Lung (tissue), 12 donors: Measurements from ENCODE around the gene HCRTR1. TPM values are rescaled to one million over a fixed set of nuclear protein-coding genes. Genes with fewer than 3 reads are reported as not detected.

ENCODE experiments used
- ATAC-seq: fragments of 200-7000 bp; cut with Tn5 transposase; one replicate; pipeline ENCODE4 v1.9.1; 2020; ENCODE audit warnings: moderate number of reproducible peaks; ENCODE audit not compliant: insufficient read depth, low FRiP score
- DNase-seq, 3 donors: peaks; one replicate each; pipeline ENCODE4 v3.0.0-alpha.2; 2013 to 2017
- H3K27ac ChIP-seq, 2 donors: one replicate each; pipeline ENCODE4 v1.5.1; 2013; ENCODE audit warnings: mild to moderate bottlenecking in 2 of 2, moderate library complexity in 2 of 2, control low read depth in 1 of 2, inconsistent platforms in 1 of 2, low read depth in 1 of 2, low read length in 1 of 2
- H3K27me3 ChIP-seq, 3 donors: one replicate each; pipeline ENCODE4 v1.5.1; 2013; ENCODE audit warnings: low read length in 2 of 3; ENCODE audit not compliant: control insufficient read depth in 3 of 3, insufficient read depth in 3 of 3
- H3K36me3 ChIP-seq, 4 donors: one replicate each; pipeline ENCODE4 v1.5.1; 2013; ENCODE audit warnings: low read length in 4 of 4, mild to moderate bottlenecking in 1 of 4, moderate library complexity in 1 of 4; ENCODE audit not compliant: control insufficient read depth in 4 of 4, insufficient read depth in 4 of 4
- H3K4me1 ChIP-seq, 5 donors: one replicate each; pipeline ENCODE4 v1.5.1; 2013; ENCODE audit warnings: low read length in 5 of 5, mild to moderate bottlenecking in 2 of 5, moderate library complexity in 1 of 5; ENCODE audit not compliant: control insufficient read depth in 5 of 5, insufficient read depth in 5 of 5
- H3K4me3 ChIP-seq: one replicate; pipeline ENCODE4 v1.5.1; 2013; ENCODE audit warnings: mild to moderate bottlenecking, control low read depth, moderate library complexity
- H3K9ac ChIP-seq, 2 donors: one replicate each; pipeline ENCODE4 v1.5.1; 2013; ENCODE audit warnings: low read length in 2 of 2, control low read depth in 1 of 2; ENCODE audit not compliant: insufficient read depth in 1 of 2
- H3K9me3 ChIP-seq, 4 donors: one replicate each; pipeline ENCODE4 v1.5.1; 2013; ENCODE audit warnings: low read length in 3 of 4, mild to moderate bottlenecking in 1 of 4, moderate library complexity in 1 of 4; ENCODE audit not compliant: control insufficient read depth in 4 of 4, insufficient read depth in 3 of 4
- WGBS, 2 donors: extraction: QIAGEN DNeasy Blood & Tissue Kit; methylation state at CpG; one replicate each; pipeline ENCODE4 v1.1.7; 2013; 5-methylcytosine and 5-hydroxymethylcytosine counted together
- polyA plus RNA-seq, 2 donors: library from polyadenylated mRNA; stranded (reverse); fragments of 200-250 nt; gene quantifications; one replicate each; pipeline ENCODE4 v1.2.1, GENCODE V29; 2013
- total RNA-seq, 2 donors: library from RNA; depleted of rRNA in 1 of 2; stranded (reverse); fragments of >200 nt in 1 of 2; gene quantifications; one replicate each; pipeline ENCODE4 v1.2.1, GENCODE V29; 2014 to 2021
- TF ChIP-seq, protein P1 (sequence below): IDR thresholded peaks from 2 replicates; pipeline ENCODE4 v1.5.1; 2012; ENCODE audit warnings: mild to moderate bottlenecking; ENCODE audit errors: control extremely low read depth, extremely low read depth
- donor health status: control.
- donor health status: control.
- donor health status: Bipolar disorder and iron deficiency.
- donor health status: healthy.
- donor health status: DM: yes; HTN: yes; CAD: no.

HCRTR1 gene
- total and polyA plus RNA-seq, 4 donors, result 0.08 to 0.14 TPM; not detected in 2

DNA sequence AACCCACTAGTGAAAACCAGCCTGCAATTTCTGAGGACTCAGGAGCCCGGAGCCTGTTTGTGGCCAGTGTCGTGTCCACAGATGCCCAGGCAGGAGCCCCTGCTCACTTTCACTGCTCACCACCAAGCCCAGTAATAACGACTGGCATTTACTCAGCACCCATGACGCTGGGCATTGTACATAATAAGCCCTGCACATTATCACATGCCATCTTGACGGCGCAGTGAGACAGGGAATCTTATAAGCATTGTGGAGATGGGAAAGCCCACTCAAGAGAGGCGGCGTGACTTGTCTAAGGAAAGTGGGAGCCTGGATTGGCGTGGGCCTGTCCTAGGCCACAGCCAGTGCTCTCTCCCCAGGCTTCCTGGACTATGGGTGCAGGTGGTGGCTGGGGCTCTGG is 55.9 kb downstream of the HCRTR1 start:
- H3K9ac ChIP-seq, result no peak overlapping the region
- H3K27me3 ChIP-seq, result no peaks in the 10 kb centered on the region
- no peak overlapping the region for H3K27ac ChIP-seq
- H3K36me3 ChIP-seq, result peaks cover 0 to 35% (median 14%) of the 10 kb centered on the region in 4 donors
- WGBS, 2 donors, result 93 to 98% methylated on average over 9 of the region's 9 CpGs
- ATAC-seq (no peak), DNase-seq (no peak)
- H3K9me3 ChIP-seq, result no peaks in the 10 kb centered on the region
- TF ChIP-seq, protein P1, sequence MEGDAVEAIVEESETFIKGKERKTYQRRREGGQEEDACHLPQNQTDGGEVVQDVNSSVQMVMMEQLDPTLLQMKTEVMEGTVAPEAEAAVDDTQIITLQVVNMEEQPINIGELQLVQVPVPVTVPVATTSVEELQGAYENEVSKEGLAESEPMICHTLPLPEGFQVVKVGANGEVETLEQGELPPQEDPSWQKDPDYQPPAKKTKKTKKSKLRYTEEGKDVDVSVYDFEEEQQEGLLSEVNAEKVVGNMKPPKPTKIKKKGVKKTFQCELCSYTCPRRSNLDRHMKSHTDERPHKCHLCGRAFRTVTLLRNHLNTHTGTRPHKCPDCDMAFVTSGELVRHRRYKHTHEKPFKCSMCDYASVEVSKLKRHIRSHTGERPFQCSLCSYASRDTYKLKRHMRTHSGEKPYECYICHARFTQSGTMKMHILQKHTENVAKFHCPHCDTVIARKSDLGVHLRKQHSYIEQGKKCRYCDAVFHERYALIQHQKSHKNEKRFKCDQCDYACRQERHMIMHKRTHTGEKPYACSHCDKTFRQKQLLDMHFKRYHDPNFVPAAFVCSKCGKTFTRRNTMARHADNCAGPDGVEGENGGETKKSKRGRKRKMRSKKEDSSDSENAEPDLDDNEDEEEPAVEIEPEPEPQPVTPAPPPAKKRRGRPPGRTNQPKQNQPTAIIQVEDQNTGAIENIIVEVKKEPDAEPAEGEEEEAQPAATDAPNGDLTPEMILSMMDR, result no peak
- no peak overlapping the region for H3K4me3 ChIP-seq
- peaks cover 0 to 26% (median 15%) of the 10 kb centered on the region in 5 donors for H3K4me1 ChIP-seq

DNA sequence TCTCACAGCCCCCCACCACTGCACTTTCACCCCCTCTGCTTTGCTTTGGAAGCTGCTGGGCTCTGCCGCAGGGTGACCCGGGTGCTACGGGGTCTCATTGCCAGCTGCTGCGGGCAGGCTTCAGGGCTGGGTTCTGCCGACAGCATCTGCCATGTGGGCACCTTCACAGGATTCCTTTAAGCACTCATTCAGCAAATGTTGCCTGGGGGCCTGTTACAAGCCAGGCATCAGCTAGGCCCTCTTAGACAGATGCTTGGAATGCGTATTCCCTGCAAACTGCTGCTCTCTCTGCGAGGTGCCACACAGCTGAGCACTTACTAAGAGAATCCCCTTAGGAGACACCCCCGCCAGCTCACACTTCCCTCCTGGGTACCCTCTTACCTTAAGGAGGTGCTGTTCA is 57.1 kb downstream of the HCRTR1 start:
- Histone ChIP-seq H3K27me3 (no peaks in the 10 kb centered on the region), H3K9me3 (no peaks in the 10 kb centered on the region), H3K4me3 (no peak overlapping the region), H3K27ac (no peak overlapping the region), H3K36me3 (peaks cover 0 to 28% (median 13%) of the 10 kb centered on the region in 4 donors), H3K4me1 (peaks cover 0 to 23% (median 12%) of the 10 kb centered on the region in 5 donors), H3K9ac (no peak overlapping the region)
- DNase-seq (no peak), ATAC-seq (no peak)
- TF ChIP-seq, protein P1, result no peak
- 82 to 89% methylated on average over 8 of the region's 8 CpGs for WGBS, 2 donors

DNA sequence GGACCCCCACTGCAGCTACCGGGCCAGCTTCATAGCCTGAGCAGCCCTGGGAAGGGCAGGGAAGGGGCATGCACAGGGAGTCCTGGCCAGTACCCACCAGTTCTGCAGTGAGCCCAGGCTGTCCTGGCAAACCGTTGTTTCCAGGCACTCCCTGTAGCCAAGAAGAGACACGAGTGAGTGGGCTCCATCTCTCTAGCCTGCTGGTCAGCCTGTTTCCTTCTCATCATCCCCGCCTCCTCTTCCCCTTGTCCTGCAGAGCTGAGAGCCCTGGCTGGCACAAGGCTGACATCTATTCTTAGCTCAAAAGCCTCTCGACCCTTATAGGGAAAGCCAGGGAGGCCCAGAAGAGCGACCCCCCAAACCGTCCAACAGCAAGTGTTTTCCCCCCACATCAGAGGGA is 57.7 kb downstream of the HCRTR1 start:
- Histone ChIP-seq H3K27ac (no peak overlapping the region), H3K4me1 (peaks cover 0 to 17% (median 8%) of the 10 kb centered on the region in 5 donors), H3K9ac (no peak overlapping the region), H3K9me3 (no peaks in the 10 kb centered on the region), H3K4me3 (no peak overlapping the region), H3K27me3 (no peaks in the 10 kb centered on the region), H3K36me3 (peaks cover 0 to 33% (median 13%) of the 10 kb centered on the region in 4 donors)
- WGBS, 2 donors, result 70 to 79% methylated on average over 7 of the region's 7 CpGs
- TF ChIP-seq, protein P1, result no peak
- ATAC-seq (no peak), DNase-seq (no peak)

DNA sequence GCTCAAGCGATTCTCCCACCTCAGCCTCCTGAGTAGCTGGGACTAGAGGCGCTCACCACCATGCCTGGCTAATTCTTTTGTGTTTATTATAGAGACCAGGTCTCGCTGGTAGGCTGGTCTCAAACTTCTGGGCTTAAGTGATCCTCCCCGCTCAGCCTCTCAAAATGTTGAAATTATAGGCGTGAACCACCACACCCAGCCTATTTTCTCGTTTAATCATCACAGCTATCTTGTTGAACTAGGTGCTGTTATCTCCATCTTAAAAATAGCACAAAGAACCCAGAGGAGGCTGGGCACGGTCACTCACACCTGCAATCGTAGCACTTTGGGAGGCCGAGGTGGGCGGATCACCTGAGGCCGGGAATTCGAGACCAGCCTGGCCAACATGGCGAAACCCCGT is 58.3 kb downstream of the HCRTR1 start:
- ATAC-seq (no peak), DNase-seq (no peak)
- Histone ChIP-seq H3K9ac (no peak overlapping the region), H3K9me3 (no peaks in the 10 kb centered on the region), H3K4me3 (no peak overlapping the region), H3K27me3 (no peaks in the 10 kb centered on the region), H3K36me3 (peaks cover 0 to 35% (median 13%) of the 10 kb centered on the region in 4 donors), H3K4me1 (peaks cover 0 to 11% (median 2%) of the 10 kb centered on the region in 5 donors), H3K27ac (no peak overlapping the region)
- TF ChIP-seq, protein P1, result no peak
- WGBS, 2 donors, result 84 to 93% methylated on average over 14 of the region's 14 CpGs
